Peyer's patch (tissue), 4 donors: ENCODE measurements around the gene MOB3C. TPM values are rescaled to one million over a fixed set of nuclear protein-coding genes. Genes with fewer than 3 reads are reported as not detected.

Source experiments
- DNase-seq, 3 donors: peaks; one replicate each; pipeline ENCODE4 v3.0.0-alpha.2; 2017 to 2019
- H3K27ac ChIP-seq, 4 donors: fragments of 200-600 bp; sonication (generic); one replicate each; pipeline ENCODE4 v1.5.1; 2016 to 2019
- H3K27me3 ChIP-seq, 2 donors: fragments of 200-600 bp; sonication (generic); one replicate each; pipeline ENCODE4 v1.5.1; 2019
- H3K36me3 ChIP-seq, 3 donors: fragments of 200-600 bp; sonication (generic); one replicate each; pipeline ENCODE4 v1.5.1; 2016 to 2019
- H3K4me1 ChIP-seq, 4 donors: fragments of 200-600 bp; sonication (generic); one replicate each; pipeline ENCODE4 v1.5.1; 2016 to 2019
- H3K4me3 ChIP-seq, 4 donors: fragments of 200-600 bp; sonication (generic); 1 replicate in 3 of 4; 2 replicates in 1 of 4; pipeline ENCODE4 v1.5.1; 2016 to 2019; ENCODE audit warnings: mild to moderate bottlenecking in 1 of 4
- H3K9me3 ChIP-seq, 4 donors: fragments of 200-600 bp; sonication (generic); one replicate each; pipeline ENCODE4 v1.5.1; 2016 to 2019; ENCODE audit warnings: mild to moderate bottlenecking in 1 of 4
- CTCF ChIP-seq, 6 experiments: fragments of 450-650 bp in 4 of 6; fragments of 200-600 bp in 2 of 6; sonication (generic) in 1 of 6; IDR thresholded peaks; one replicate each; pipeline ENCODE4 v1.5.1; 2017 to 2019; ENCODE audit warnings: antibody characterized with exemption in 6 of 6, mild to moderate bottlenecking in 3 of 6, moderate library complexity in 1 of 6
- POLR2A ChIP-seq, 2 donors: fragments of 450-650 bp; IDR thresholded peaks; one replicate each; pipeline ENCODE4 v1.5.1; 2017; ENCODE audit warnings: antibody characterized with exemption in 2 of 2, mild to moderate bottlenecking in 2 of 2, moderate library complexity in 2 of 2
- total RNA-seq, 4 donors: library from RNA; depleted of rRNA; stranded (reverse); fragments of >200 nt; gene quantifications; one replicate each; pipeline ENCODE4 v1.1.0, GENCODE V29; 2016

The MOB3C gene
- total RNA-seq, 4 donors from 2014 or later: 7.7 to 22.3 (median 14.5) TPM

- DNase-seq: no peak
- H3K36me3 ChIP-seq: peaks cover 0 to 31% (median 0%) of the 10 kb centered on the region in 3 donors
- no peak for TF ChIP-seq CTCF (IDR thresholded peaks at IDR 0.05)
- no peak for TF ChIP-seq POLR2A (IDR thresholded peaks at IDR 0.05)
- no peaks in the 10 kb centered on the region for H3K9me3 ChIP-seq
- H3K27ac ChIP-seq: no peak overlapping the region
- H3K27me3 ChIP-seq: no peaks in the 10 kb centered on the region
- peaks cover 0 to 24% (median 3%) of the 10 kb centered on the region in 4 donors for H3K4me1 ChIP-seq
- no peak overlapping the region for H3K4me3 ChIP-seq
Measured at GRCh38 chr1:46607345-46608130, 9.1 kb downstream of the MOB3C start.

DNA sequence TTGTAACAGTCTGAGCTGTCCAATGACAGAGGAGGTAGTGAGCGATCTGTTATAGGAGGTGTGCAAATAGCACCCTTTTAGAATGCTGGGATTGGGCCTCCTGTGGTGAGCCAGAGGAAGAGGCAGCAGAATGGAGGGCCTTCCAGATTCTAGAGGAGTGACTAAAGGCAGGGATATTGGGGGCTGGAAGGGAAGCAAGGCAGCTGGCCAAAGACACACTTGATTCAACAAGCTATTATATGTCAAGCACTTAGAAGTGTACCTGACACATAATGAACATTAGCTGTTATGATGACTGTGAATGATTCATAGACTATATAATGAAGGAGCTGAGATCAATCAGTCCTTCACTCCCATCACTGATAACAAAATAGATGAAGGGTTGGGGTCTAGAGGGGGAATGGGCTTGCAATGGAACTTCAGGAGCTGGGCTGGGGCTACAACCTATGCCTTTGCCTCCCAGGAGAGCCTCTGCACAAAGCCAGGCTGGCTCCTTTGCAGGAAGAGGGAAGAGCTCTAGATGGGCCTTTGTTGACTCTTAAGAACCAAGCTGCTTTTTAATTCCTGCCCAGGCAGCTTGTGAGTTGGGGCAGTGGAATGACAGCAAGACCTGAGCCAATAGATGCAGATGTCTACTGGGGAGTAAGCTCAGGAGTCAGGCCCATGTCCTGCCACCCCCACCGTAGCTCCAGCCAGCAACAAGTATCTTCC lies 10.2 kb downstream of the MOB3C start:
- Histone ChIP-seq H3K27me3 (no peaks in the 10 kb centered on the region), H3K27ac (no peak overlapping the region), H3K9me3 (no peaks in the 10 kb centered on the region), H3K36me3 (peaks cover 0 to 23% (median 0%) of the 10 kb centered on the region in 3 donors), H3K4me1 (peaks cover 0 to 14% (median 3%) of the 10 kb centered on the region in 4 donors), H3K4me3 (no peak overlapping the region)
- TF ChIP-seq POLR2A (IDR thresholded peaks at IDR 0.05) (no peak), CTCF (IDR thresholded peaks at IDR 0.05) (no peak)
- DNase-seq: no peak

DNA sequence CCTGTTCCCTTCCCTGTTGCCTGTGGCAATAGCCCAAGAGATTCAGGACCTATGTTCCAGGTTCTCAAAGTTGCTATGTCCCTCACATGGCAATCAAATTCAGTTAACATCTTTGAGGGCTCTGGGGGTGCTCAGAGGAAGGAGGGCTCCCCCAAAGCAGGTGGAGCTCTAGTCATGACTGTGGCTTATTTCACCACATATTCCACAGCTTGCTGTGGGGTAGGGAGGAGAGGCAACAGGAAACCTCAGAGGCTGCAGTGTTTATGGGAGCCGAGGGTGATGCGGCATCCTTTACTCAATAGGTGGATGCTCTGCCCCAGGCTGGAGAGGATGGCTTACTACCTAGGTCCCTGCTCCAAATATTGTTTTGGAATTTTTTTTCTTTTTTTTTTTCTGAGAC lies 11.4 kb downstream of the MOB3C start:
- H3K27me3 ChIP-seq: no peaks in the 10 kb centered on the region
- no peak overlapping the region for H3K27ac ChIP-seq
- H3K4me1 ChIP-seq: peaks cover 0 to 14% (median 3%) of the 10 kb centered on the region in 4 donors
- TF ChIP-seq CTCF (IDR thresholded peaks at IDR 0.05) (no peak), POLR2A (IDR thresholded peaks at IDR 0.05) (no peak)
- H3K4me3 ChIP-seq: no peak overlapping the region
- H3K36me3 ChIP-seq: peaks cover 0 to 23% (median 0%) of the 10 kb centered on the region in 3 donors
- no peaks in the 10 kb centered on the region for H3K9me3 ChIP-seq
- peak in 1 of 3 donors; percentile 62 for DNase-seq

DNA sequence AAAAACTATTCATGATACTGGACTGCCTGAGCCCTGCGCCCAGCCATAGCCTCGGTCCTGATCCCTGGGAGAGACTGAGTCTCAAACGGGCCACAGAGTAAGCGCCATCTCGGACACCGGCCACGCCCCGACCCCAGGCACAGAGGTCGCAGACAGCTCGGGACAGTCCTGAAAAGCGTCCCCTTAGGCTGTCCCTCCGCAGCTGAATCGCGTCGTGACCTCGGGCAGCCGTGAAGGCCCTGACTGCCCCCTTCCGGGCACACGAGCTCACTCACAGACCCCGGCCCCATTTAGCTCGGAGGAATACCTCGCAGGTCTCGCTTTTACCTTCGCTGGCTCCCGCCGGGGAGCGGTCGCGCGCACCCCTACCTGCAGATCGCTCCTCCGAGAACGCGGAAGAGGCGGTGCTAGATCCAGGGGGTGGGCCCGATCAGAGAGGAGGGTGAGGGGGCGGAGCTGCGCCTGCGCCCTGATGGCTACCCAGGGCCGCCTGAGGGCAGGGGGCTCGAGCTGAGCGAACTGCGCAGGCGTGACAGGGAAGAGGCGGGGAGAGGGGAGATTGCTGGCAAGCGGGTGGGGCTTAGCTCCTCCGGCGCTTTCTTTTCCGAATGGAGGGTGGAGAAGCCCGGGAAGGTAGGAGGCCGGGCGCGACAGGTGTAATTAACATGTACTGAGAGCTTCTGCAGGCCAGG lies 12.6 kb downstream of the MOB3C start, which contains the start of gene MKNK1:
Gene MKNK1, minus strand, starts transcription at position 411 of the 692 bp plus-strand sequence. CDS start 20,941 bp downstream, outside the sequence.
- peak; percentile 95 to 99 (median 99) for DNase-seq
- TF ChIP-seq POLR2A (IDR thresholded peaks at IDR 0.05): peak; percentile 94 to 97
- TF ChIP-seq CTCF (IDR thresholded peaks at IDR 0.05): peak in 2 of 6 experiments; percentile 6 to 12
- Histone ChIP-seq H3K27me3 (no peaks in the 10 kb centered on the region), H3K9me3 (no peaks in the 10 kb centered on the region), H3K4me1 (peaks cover 0 to 14% (median 3%) of the 10 kb centered on the region in 4 donors), H3K36me3 (peaks cover 0 to 13% (median 0%) of the 10 kb centered on the region in 3 donors), H3K27ac (peak within 1 kb of the TSS; percentile 81 to 86 (median 84)), H3K4me3 (peak within 1 kb of the TSS; percentile 77 to 91 (median 80))

DNA sequence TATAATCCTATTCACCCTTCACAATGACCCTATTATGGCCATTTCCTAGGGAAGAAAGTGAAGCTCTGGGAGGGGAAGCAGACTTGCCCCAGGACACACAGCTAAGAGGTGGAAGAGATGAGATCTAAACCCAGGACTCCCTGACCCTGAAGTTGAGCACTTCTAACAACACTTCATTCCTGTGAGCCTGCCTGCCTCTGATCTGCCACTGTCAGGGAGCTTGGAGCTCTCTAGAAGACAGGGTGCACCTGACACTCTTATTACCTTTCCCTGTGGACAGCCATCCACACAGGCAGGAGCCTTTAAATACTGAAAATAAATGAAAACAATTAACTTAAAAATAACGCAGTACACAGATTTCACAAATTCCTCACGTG lies 13.1 kb downstream of the MOB3C start:
- Histone ChIP-seq H3K4me3 (peak overlapping the region; percentile 77 to 91 (median 80)), H3K36me3 (peaks cover 0 to 8% (median 0%) of the 10 kb centered on the region in 3 donors), H3K27me3 (no peaks in the 10 kb centered on the region), H3K27ac (peak overlapping the region; percentile 81 to 86 (median 84)), H3K9me3 (no peaks in the 10 kb centered on the region), H3K4me1 (peaks cover 0 to 14% (median 3%) of the 10 kb centered on the region in 4 donors)
- DNase-seq: no peak
- no peak for TF ChIP-seq CTCF (IDR thresholded peaks at IDR 0.05)
- TF ChIP-seq POLR2A (IDR thresholded peaks at IDR 0.05): no peak
